Lung (tissue), 12 donors: ENCODE measurements around the gene KLHL21. TPM values are rescaled to one million over a fixed set of nuclear protein-coding genes. Genes with fewer than 3 reads are reported as not detected.

Source experiments
- ATAC-seq: fragments of 200-7000 bp; cut with Tn5 transposase; one replicate; pipeline ENCODE4 v1.9.1; 2020; ENCODE audit warnings: moderate number of reproducible peaks; ENCODE audit not compliant: insufficient read depth, low FRiP score
- DNase-seq, 3 donors: peaks; one replicate each; pipeline ENCODE4 v3.0.0-alpha.2; 2013 to 2017
- H3K27ac ChIP-seq, 2 donors: one replicate each; pipeline ENCODE4 v1.5.1; 2013; ENCODE audit warnings: mild to moderate bottlenecking in 2 of 2, moderate library complexity in 2 of 2, control low read depth in 1 of 2, inconsistent platforms in 1 of 2, low read depth in 1 of 2, low read length in 1 of 2
- H3K27me3 ChIP-seq, 3 donors: one replicate each; pipeline ENCODE4 v1.5.1; 2013; ENCODE audit warnings: low read length in 2 of 3; ENCODE audit not compliant: control insufficient read depth in 3 of 3, insufficient read depth in 3 of 3
- H3K36me3 ChIP-seq, 4 donors: one replicate each; pipeline ENCODE4 v1.5.1; 2013; ENCODE audit warnings: low read length in 4 of 4, mild to moderate bottlenecking in 1 of 4, moderate library complexity in 1 of 4; ENCODE audit not compliant: control insufficient read depth in 4 of 4, insufficient read depth in 4 of 4
- H3K4me1 ChIP-seq, 5 donors: one replicate each; pipeline ENCODE4 v1.5.1; 2013; ENCODE audit warnings: low read length in 5 of 5, mild to moderate bottlenecking in 2 of 5, moderate library complexity in 1 of 5; ENCODE audit not compliant: control insufficient read depth in 5 of 5, insufficient read depth in 5 of 5
- H3K4me3 ChIP-seq: one replicate; pipeline ENCODE4 v1.5.1; 2013; ENCODE audit warnings: mild to moderate bottlenecking, control low read depth, moderate library complexity
- H3K9ac ChIP-seq, 2 donors: one replicate each; pipeline ENCODE4 v1.5.1; 2013; ENCODE audit warnings: low read length in 2 of 2, control low read depth in 1 of 2; ENCODE audit not compliant: insufficient read depth in 1 of 2
- H3K9me3 ChIP-seq, 4 donors: one replicate each; pipeline ENCODE4 v1.5.1; 2013; ENCODE audit warnings: low read length in 3 of 4, mild to moderate bottlenecking in 1 of 4, moderate library complexity in 1 of 4; ENCODE audit not compliant: control insufficient read depth in 4 of 4, insufficient read depth in 3 of 4
- WGBS, 2 donors: extraction: QIAGEN DNeasy Blood & Tissue Kit; methylation state at CpG; one replicate each; pipeline ENCODE4 v1.1.7; 2013; 5-methylcytosine and 5-hydroxymethylcytosine counted together
- polyA plus RNA-seq, 2 donors: library from polyadenylated mRNA; stranded (reverse); fragments of 200-250 nt; gene quantifications; one replicate each; pipeline ENCODE4 v1.2.1, GENCODE V29; 2013
- total RNA-seq, 2 donors: library from RNA; depleted of rRNA in 1 of 2; stranded (reverse); fragments of >200 nt in 1 of 2; gene quantifications; one replicate each; pipeline ENCODE4 v1.2.1, GENCODE V29; 2014 to 2021
- TF ChIP-seq, protein P1 (sequence below): IDR thresholded peaks from 2 replicates; pipeline ENCODE4 v1.5.1; 2012; ENCODE audit warnings: mild to moderate bottlenecking; ENCODE audit errors: control extremely low read depth, extremely low read depth
- donor health status: control.
- donor health status: control.
- donor health status: Bipolar disorder and iron deficiency.
- donor health status: healthy.
- donor health status: DM: yes; HTN: yes; CAD: no.

Gene KLHL21
- total and polyA plus RNA-seq, 4 donors, result 9.2 to 31.3 (median 19.7) TPM

DNA sequence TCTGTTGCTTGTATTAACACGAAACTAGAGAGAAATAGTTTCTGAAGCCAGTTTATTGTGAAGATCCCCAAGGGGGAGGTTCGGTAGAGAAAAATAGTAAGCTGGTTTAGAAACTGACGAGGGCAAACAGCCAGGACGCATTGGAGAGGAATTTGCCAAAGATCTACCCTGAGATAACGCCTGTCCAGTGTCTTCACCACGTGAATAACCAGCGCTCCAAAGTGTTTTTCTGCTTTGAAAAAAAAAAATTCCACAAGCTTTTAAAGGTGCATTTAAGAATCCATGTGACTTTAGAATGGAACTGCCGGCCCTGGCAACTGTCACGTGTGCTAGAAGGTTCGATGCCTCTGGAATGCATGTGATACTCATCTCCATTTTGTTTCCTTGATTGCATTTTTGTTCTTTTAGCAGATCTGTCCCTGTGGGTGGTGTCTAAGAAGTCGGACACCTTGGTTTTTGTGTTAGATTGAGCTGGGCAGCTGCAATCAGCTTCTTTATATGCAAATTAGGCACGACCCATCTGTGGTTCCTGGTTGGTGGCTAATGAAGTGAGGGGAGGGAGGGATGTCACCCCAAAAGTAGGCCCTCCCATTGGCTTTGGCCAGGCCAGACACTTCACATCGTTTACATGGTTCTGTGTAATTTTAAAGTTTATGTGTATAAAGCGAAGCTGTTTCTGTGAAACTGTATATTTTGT is 20.7 kb upstream of the KLHL21 start:
- WGBS, 2 donors, result 86 to 89% methylated on average over 14 of the region's 14 CpGs
- H3K9ac ChIP-seq, result no peak overlapping the region
- H3K27ac ChIP-seq, result no peak overlapping the region
- peaks cover 0 to 8% (median 0%) of the 10 kb centered on the region in 5 donors for H3K4me1 ChIP-seq
- no peaks in the 10 kb centered on the region for H3K27me3 ChIP-seq
- peaks cover 0 to 3% (median 0%) of the 10 kb centered on the region in 4 donors for H3K9me3 ChIP-seq
- DNase-seq (no peak), ATAC-seq (no peak)
- H3K36me3 ChIP-seq, result peaks cover 7 to 33% (median 31%) of the 10 kb centered on the region in 4 donors
- TF ChIP-seq, protein P1, sequence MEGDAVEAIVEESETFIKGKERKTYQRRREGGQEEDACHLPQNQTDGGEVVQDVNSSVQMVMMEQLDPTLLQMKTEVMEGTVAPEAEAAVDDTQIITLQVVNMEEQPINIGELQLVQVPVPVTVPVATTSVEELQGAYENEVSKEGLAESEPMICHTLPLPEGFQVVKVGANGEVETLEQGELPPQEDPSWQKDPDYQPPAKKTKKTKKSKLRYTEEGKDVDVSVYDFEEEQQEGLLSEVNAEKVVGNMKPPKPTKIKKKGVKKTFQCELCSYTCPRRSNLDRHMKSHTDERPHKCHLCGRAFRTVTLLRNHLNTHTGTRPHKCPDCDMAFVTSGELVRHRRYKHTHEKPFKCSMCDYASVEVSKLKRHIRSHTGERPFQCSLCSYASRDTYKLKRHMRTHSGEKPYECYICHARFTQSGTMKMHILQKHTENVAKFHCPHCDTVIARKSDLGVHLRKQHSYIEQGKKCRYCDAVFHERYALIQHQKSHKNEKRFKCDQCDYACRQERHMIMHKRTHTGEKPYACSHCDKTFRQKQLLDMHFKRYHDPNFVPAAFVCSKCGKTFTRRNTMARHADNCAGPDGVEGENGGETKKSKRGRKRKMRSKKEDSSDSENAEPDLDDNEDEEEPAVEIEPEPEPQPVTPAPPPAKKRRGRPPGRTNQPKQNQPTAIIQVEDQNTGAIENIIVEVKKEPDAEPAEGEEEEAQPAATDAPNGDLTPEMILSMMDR, result no peak
- H3K4me3 ChIP-seq, result no peak overlapping the region

DNA sequence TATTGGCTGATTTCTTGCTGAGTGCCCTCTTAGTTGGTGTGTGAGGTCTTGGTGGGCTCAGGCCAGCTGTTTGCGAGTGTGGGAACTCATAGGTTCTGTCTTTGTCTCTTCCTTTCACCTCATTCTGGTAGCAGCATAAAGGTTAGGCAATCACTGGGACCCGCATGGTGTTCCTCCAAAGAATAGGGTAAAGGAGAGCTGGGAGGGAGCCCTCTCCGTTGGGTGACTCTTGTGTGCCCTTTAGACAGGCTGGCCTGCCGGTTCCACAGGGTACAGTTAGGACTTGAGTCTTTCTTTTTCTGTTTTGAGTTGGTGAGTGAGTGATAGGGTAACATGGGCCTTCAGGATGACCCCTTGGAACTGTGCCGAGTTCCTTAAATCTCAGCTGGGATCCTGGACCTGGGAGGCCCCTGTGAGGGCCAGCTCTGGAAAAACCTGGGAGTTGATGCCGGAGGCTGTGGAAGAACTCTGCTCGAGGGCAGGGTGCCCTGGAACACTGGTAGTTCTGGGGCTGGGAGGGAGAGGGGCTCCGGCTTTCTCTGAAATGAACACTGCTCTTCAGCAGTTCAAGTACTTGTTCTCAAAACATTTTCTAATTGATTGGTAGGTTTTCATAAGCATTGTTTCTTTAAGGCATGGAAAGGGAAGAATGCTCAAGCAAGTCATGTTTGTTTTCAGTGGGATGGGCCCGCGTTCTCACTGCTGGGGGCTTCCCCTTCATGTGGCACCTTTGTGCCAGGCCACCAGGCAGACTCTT is 19.9 kb upstream of the KLHL21 start:
- Histone ChIP-seq H3K36me3 (peaks cover 7 to 34% (median 31%) of the 10 kb centered on the region in 4 donors), H3K4me3 (no peak overlapping the region), H3K27me3 (no peaks in the 10 kb centered on the region), H3K27ac (no peak overlapping the region), H3K4me1 (peaks cover 0 to 8% (median 0%) of the 10 kb centered on the region in 5 donors), H3K9ac (no peak overlapping the region), H3K9me3 (peaks cover 0 to 3% (median 0%) of the 10 kb centered on the region in 4 donors)
- ATAC-seq, result no peak
- TF ChIP-seq, protein P1, result no peak
- DNase-seq, result no peak
- 89% methylated on average over 10 of the region's 10 CpGs for WGBS, 2 donors

DNA sequence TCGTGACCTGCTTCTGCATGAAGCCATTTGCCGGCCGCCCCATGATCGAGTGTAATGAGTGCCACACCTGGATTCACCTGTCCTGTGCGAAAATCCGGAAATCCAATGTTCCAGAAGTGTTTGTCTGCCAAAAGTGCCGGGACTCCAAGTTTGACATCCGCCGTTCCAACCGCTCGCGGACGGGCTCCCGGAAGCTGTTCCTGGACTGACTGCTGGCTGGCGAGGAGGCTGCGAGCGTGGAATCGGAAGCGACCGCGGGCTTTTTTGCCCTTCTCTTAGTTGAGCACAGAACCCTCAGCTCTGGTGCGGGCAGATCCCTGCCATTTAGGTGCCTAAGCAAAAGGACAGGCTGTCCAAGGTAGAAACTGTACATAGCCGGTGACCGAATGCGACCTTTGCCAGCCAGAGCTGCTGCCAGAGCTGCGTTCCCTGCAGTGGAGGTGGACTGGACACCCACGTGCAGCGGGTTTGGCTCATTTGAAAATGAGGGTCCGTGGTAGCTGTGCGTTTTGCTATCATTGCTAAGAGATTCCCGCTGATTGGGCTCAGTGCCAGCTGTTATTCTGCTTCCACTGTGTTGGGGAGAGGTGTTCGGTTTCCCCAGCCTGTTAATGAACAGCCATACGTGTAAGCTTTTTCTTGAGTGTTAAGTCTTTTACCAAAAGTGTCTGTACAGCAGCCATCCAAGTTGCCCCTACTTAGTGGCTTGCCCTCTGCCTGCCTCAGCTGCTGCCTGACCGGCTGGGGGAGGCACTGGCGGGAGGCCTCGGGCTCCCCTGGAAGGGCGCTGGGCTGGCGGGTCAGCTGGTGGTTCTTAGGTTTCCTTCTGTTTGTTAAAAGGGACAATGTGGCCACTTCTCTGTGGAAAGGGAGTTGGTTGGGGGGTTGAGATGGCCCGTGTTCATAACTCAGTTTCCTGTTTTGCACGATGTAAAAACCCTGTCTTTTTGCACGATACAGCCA is 19.0 kb upstream of the KLHL21 start:
- Histone ChIP-seq H3K4me3 (no peak overlapping the region), H3K9me3 (peaks cover 0 to 3% (median 0%) of the 10 kb centered on the region in 4 donors), H3K36me3 (peaks cover 7 to 34% (median 30%) of the 10 kb centered on the region in 4 donors), H3K9ac (no peak overlapping the region), H3K27me3 (no peaks in the 10 kb centered on the region), H3K27ac (no peak overlapping the region), H3K4me1 (peaks cover 0 to 8% (median 0%) of the 10 kb centered on the region in 5 donors)
- DNase-seq (no peak), ATAC-seq (no peak)
- 92 to 93% methylated on average over 41 of the region's 41 CpGs for WGBS, 2 donors
- TF ChIP-seq, protein P1, result no peak
